Measurements from ENCODE around the gene EGLN1.

The EGLN1 gene

GRCh38 chr1:231322880-231323530, 99.1 kb downstream of the EGLN1 start:
- no peak overlapping the region for H3K4me3 Mint-ChIP-seq
- no peaks in the 10 kb centered on the region for H3K9me3 Mint-ChIP-seq
- H3K36me3 Mint-ChIP-seq (ENCODE audit: low read depth) = no peaks in the 10 kb centered on the region
- no peaks in the 10 kb centered on the region for H3K27me3 Mint-ChIP-seq
- no peaks in the 10 kb centered on the region for H3K4me1 Mint-ChIP-seq (ENCODE audit: low read depth)
- no peak overlapping the region for H3K27ac Mint-ChIP-seq

- H3K9me3 Mint-ChIP-seq = no peaks in the 10 kb centered on the region
Measured at GRCh38 chr1:231319080-231319479, 103.0 kb downstream of the EGLN1 start.

DNA sequence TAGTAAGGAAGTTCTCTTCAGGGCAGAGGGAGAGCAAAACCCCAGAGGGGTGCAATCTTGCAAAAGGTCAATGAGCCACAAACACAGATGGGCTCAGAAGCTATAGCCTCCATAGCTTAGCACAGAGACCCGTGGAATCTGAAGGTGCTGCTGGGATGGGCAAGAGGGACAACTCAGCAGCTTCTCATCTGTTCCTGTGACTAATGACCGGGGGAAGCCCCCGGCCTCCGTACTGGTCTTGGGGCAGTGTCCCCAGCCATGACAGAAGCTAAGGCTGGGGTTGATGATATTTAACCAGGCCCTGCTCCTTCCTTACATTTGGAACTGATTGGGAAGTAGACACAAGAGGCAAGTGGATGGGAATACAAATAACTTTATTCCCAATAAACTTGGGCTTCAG, 103.5 kb downstream of the EGLN1 start:
- Mint-ChIP-seq H3K27ac (no peak overlapping the region), H3K36me3 (ENCODE audit: low read depth) (no peaks in the 10 kb centered on the region), H3K4me1 (ENCODE audit: low read depth) (no peaks in the 10 kb centered on the region), H3K27me3 (no peaks in the 10 kb centered on the region), H3K4me3 (no peak overlapping the region), H3K9me3 (no peaks in the 10 kb centered on the region)

More at GRCh38 chr1:231319080-231319479, 103.0 kb downstream of the EGLN1 start:
- H3K36me3 Mint-ChIP-seq (ENCODE audit: low read depth) = no peaks in the 10 kb centered on the region
- no peak overlapping the region for H3K27ac Mint-ChIP-seq
- no peaks in the 10 kb centered on the region for H3K4me1 Mint-ChIP-seq (ENCODE audit: low read depth)
- H3K27me3 Mint-ChIP-seq = no peaks in the 10 kb centered on the region
- H3K4me3 Mint-ChIP-seq = no peak overlapping the region

GRCh38 chr1:231318015-231318355, 104.1 kb downstream of the EGLN1 start:
- no peaks in the 10 kb centered on the region for H3K4me1 Mint-ChIP-seq (ENCODE audit: low read depth)
- H3K9me3 Mint-ChIP-seq = no peaks in the 10 kb centered on the region
- H3K36me3 Mint-ChIP-seq (ENCODE audit: low read depth) = no peaks in the 10 kb centered on the region
- no peak overlapping the region for H3K27ac Mint-ChIP-seq
- no peak overlapping the region for H3K4me3 Mint-ChIP-seq
- H3K27me3 Mint-ChIP-seq = no peaks in the 10 kb centered on the region

GRCh38 chr1:231317306-231318014, 104.6 kb downstream of the EGLN1 start:
- Mint-ChIP-seq H3K36me3 (ENCODE audit: low read depth) (no peaks in the 10 kb centered on the region), H3K27ac (no peak overlapping the region), H3K4me3 (no peak overlapping the region), H3K27me3 (no peaks in the 10 kb centered on the region), H3K9me3 (no peaks in the 10 kb centered on the region), H3K4me1 (ENCODE audit: low read depth) (no peaks in the 10 kb centered on the region)

DNA sequence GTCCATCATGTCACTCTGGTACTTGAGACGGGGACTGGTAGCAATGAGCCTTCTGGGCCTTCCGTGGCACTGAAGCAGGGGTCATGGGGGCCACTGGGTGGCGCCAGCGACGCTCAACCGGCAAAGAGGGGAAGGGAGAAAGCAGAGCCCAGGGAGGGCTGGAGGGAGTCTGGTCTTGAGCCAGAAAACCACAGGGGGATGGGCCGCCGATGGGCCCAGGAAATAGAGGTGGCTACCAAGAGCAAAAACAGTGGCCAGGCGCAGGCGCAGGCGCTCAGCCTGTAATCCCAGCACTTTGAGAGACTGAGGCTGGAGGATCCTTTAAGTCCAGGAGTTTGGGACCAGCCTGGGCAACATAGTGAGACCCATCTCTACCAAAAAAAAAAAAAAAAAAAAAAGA, 106.2 kb downstream of the EGLN1 start:
- no peaks in the 10 kb centered on the region for H3K4me1 Mint-ChIP-seq (ENCODE audit: low read depth)
- no peak overlapping the region for H3K4me3 Mint-ChIP-seq
- no peaks in the 10 kb centered on the region for H3K9me3 Mint-ChIP-seq
- no peak overlapping the region for H3K27ac Mint-ChIP-seq
- H3K27me3 Mint-ChIP-seq = no peaks in the 10 kb centered on the region
- H3K36me3 Mint-ChIP-seq (ENCODE audit: low read depth) = no peaks in the 10 kb centered on the region

Data from stimulated activated naive CD8-positive, alpha-beta T cell treated with anti-CD3 and anti-CD28 coated beads, Interleukin-15, Interleukin-2, amounts not matched to agents 100 ng/mL and 50 ng/mL, for 24 hours (primary cell).